IMR-90 (cell line): ENCODE data around the gene KCNJ13. TPM values are rescaled to one million over a fixed set of nuclear protein-coding genes. Genes with fewer than 3 reads are reported as not detected.
A peak's percentile ranks its signal among the peaks of the same experiment; 100 is the strongest.

Experiments used
- ATAC-seq: fragments of 200-7000 bp; cut with Tn5 transposase; 2 replicates; pipeline ENCODE4 v1.9.1; 2020; ENCODE audit warnings: low read depth, mild to moderate bottlenecking, moderate library complexity
- BruUV-seq: library from RNA; stranded (reverse); fragments of 400-500 nt; replicated peaks from 2 replicates; lab custom pipeline; 2021; lab: Mats Ljungman, UMichigan
- CTCF ChIA-PET: fragments of 300-600 bp; formaldehyde crosslinking; extraction: SDS; loops from one replicate; lab custom pipeline; 2021; ENCODE audit warnings: antibody characterized with exemption; lab: Yijun Ruan, JAX
- POLR2A ChIA-PET: fragments of 300-600 bp; sonication (Branson Sonifier 250); formaldehyde crosslinking; loops from one replicate; lab custom pipeline; 2022; ENCODE audit warnings: antibody characterized with exemption; ENCODE audit not compliant: unreplicated experiment; lab: Charles Lee
- DNase-seq: peaks from one replicate; pipeline ENCODE4 v3.0.0; 2013
- H2AFZ ChIP-seq: replicated peaks from 2 replicates; pipeline ENCODE3; 2013; ENCODE audit warnings: low read length, mild to moderate bottlenecking; ENCODE audit not compliant: poor library complexity
- H2AK5ac ChIP-seq: 2 replicates; pipeline ENCODE4 v1.6.1; 2013; ENCODE audit warnings: low read depth, low read length, inconsistent platforms
- H2AK9ac ChIP-seq: replicated peaks from 2 replicates; pipeline ENCODE3; 2013; ENCODE audit warnings: mild to moderate bottlenecking, low read depth, low read length, moderate library complexity; ENCODE audit not compliant: poor library complexity
- H2BK120ac ChIP-seq: 2 replicates; pipeline ENCODE4 v1.6.1; 2013; ENCODE audit warnings: low read depth, low read length, inconsistent platforms
- H2BK15ac ChIP-seq: 3 replicates; pipeline ENCODE4 v1.6.1; 2013; ENCODE audit warnings: low read depth, low read length, inconsistent platforms
- H2BK20ac ChIP-seq: 2 replicates; pipeline ENCODE4 v1.6.1; 2013; ENCODE audit warnings: low read depth, mild to moderate bottlenecking, inconsistent platforms, low read length, moderate library complexity
- H2BK5ac ChIP-seq: 2 replicates; pipeline ENCODE4 v1.6.1; 2013; ENCODE audit warnings: mild to moderate bottlenecking, low read depth, low read length, inconsistent platforms; ENCODE audit not compliant: poor library complexity, severe bottlenecking
- H3K14ac ChIP-seq: replicated peaks from 2 replicates; pipeline ENCODE4 v1.6.1; 2013; ENCODE audit warnings: low read depth, low read length, inconsistent platforms
- H3K18ac ChIP-seq: 2 replicates; pipeline ENCODE4 v1.6.1; 2013; ENCODE audit warnings: low read depth, low read length, control low read depth
- H3K23ac ChIP-seq: 2 replicates; pipeline ENCODE4 v1.6.1; 2013; ENCODE audit warnings: low read depth, low read length, inconsistent platforms
- H3K27ac ChIP-seq: 2 replicates; pipeline ENCODE4 v1.5.1; 2013; ENCODE audit warnings: mild to moderate bottlenecking, control low read depth, low read length; ENCODE audit not compliant: insufficient read depth
- H3K27me3 ChIP-seq: 2 replicates; pipeline ENCODE4 v1.6.1; 2013; ENCODE audit warnings: low read length; ENCODE audit not compliant: control insufficient read depth, insufficient read depth
- H3K36me3 ChIP-seq: 2 replicates; pipeline ENCODE4 v1.6.1; 2013; ENCODE audit warnings: low read length, mixed read lengths; ENCODE audit not compliant: control insufficient read depth, insufficient read depth
- H3K4ac ChIP-seq: 2 replicates; pipeline ENCODE4 v1.6.1; 2013; ENCODE audit warnings: low read depth, low read length, inconsistent platforms
- H3K4me1 ChIP-seq: 2 replicates; pipeline ENCODE4 v1.6.1; 2013; ENCODE audit warnings: low read length, mixed read lengths; ENCODE audit not compliant: control insufficient read depth, insufficient read depth
- H3K4me2 ChIP-seq: 2 replicates; pipeline ENCODE4 v1.6.1; 2013; ENCODE audit warnings: low read depth, mild to moderate bottlenecking, control low read depth, low read length, moderate library complexity
- H3K4me3 ChIP-seq: 2 replicates; pipeline ENCODE4 v1.5.1; 2013; ENCODE audit warnings: low read depth, mild to moderate bottlenecking, control low read depth, low read length, moderate library complexity; ENCODE audit not compliant: insufficient read depth
- H3K56ac ChIP-seq: 2 replicates; pipeline ENCODE4 v1.6.1; 2013; ENCODE audit warnings: low read length, inconsistent platforms; ENCODE audit not compliant: insufficient read depth; ENCODE audit errors: extremely low read depth
- H3K79me1 ChIP-seq, 2 experiments: 2 replicates each; pipeline ENCODE4 v1.6.1; 2013; ENCODE audit warnings: low read length in 2 of 2, inconsistent platforms in 1 of 2, low read depth in 1 of 2
- H3K9ac ChIP-seq: 2 replicates; pipeline ENCODE4 v1.6.1; 2013; ENCODE audit warnings: low read depth, low read length, control low read depth
- H3K9me1 ChIP-seq: 2 replicates; pipeline ENCODE4 v1.6.1; 2013; ENCODE audit warnings: low read length, inconsistent platforms; ENCODE audit not compliant: insufficient read depth
- H3K9me3 ChIP-seq: 2 replicates; pipeline ENCODE4 v1.6.1; 2013; ENCODE audit warnings: low read length; ENCODE audit not compliant: control insufficient read depth, insufficient read depth
- H4K20me1 ChIP-seq: 2 replicates; pipeline ENCODE4 v1.6.1; 2013; ENCODE audit warnings: low read length, inconsistent platforms; ENCODE audit not compliant: insufficient read depth
- H4K5ac ChIP-seq: 2 replicates; pipeline ENCODE4 v1.6.1; 2013; ENCODE audit warnings: mild to moderate bottlenecking, low read depth, low read length, control low read depth
- H4K8ac ChIP-seq, 2 experiments: 2 replicates each; pipeline ENCODE4 v1.6.1; 2013; ENCODE audit warnings: low read depth in 2 of 2, low read length in 2 of 2, control low read depth in 1 of 2, inconsistent platforms in 1 of 2
- H4K91ac ChIP-seq: 2 replicates; pipeline ENCODE4 v1.6.1; 2013; ENCODE audit warnings: low read depth, low read length, inconsistent platforms; ENCODE audit not compliant: insufficient read depth
- CTCF ChIP-seq: conservative IDR thresholded peaks from 2 replicates; pipeline ENCODE4 v1.5.1; 2012; ENCODE audit warnings: mild to moderate bottlenecking, low read depth, low read length, improper control_type of control experiment
- RAD21 ChIP-seq: IDR thresholded peaks from 2 replicates; pipeline ENCODE4 v1.6.1; 2012; ENCODE audit warnings: low read length, improper control_type of control experiment
- RFX5 ChIP-seq: IDR thresholded peaks from 2 replicates; pipeline ENCODE4 v1.8.0; 2012; ENCODE audit warnings: low read depth, mild to moderate bottlenecking, low read length, moderate library complexity
- WGBS, 2 experiments: methylation state at CpG; one replicate each; pipeline versions ENCODE4 v1.1.5 to v1.1.7; 2013; ENCODE audit warnings: missing lambda C conversion rate in 2 of 2; ENCODE audit not compliant: insufficient read length in 1 of 2; ENCODE audit errors: extremely low coverage in 2 of 2; 5-methylcytosine and 5-hydroxymethylcytosine counted together
- dilution Hi-C: fragments of 300-500 bp; cut with HindIII; formaldehyde crosslinking; loops from one replicate; pipeline ENCODE4 v1.14.3; 2018; ENCODE audit warnings: low sequenced_read_pairs; ENCODE audit not compliant: unreplicated experiment
- in situ Hi-C: fragments of 300-500 bp; cut with MboI; formaldehyde crosslinking; loops from 3 replicates; pipeline ENCODE4 v1.14.3; 2019; ENCODE audit warnings: low sequenced_read_pairs, inconsistent platforms, mixed read lengths
- intact Hi-C: fragments of 100-400 bp; cut with micrococcal nuclease; formaldehyde crosslinking; loops from 2 replicates; pipeline ENCODE4 v1.10.0; 2022
- polyA plus RNA-seq, 3 experiments: library from polyadenylated mRNA; depleted of rRNA; stranded (reverse); fragments of >200 nt; gene quantifications; 2 replicates each; pipeline ENCODE4 v1.2.3, GENCODE V29; 2012; ENCODE audit warnings: low replicate concordance in 1 of 3
- total RNA-seq: library from RNA; depleted of rRNA; stranded (reverse); fragments of >200 nt; gene quantifications from 2 replicates; pipeline ENCODE4 v1.2.3, GENCODE V29; 2012

The KCNJ13 gene
- total and polyA plus RNA-seq, 2 of the 4 experiments (the other 2 are of a cell fraction) = not detected

GRCh38 chr2:232761301-232761907, 15.0 kb downstream of the KCNJ13 start:
- no peak overlapping the region for H3K23ac ChIP-seq
- H2BK15ac ChIP-seq = no peak overlapping the region
- H4K20me1 ChIP-seq = no peaks in the 10 kb centered on the region
- TF ChIP-seq RFX5 = no peak
- peak; percentile 48; the same call in 1 of the 2 replicates for TF ChIP-seq RAD21
- TF ChIP-seq CTCF = peak; percentile 44
- H2AK5ac ChIP-seq = no peak overlapping the region
- intact Hi-C loops (no loop called here), dilution Hi-C loops (no loop called here), in situ Hi-C loops (no loop called here)
- no peak overlapping the region for H2AFZ ChIP-seq
- H3K79me1 ChIP-seq = peaks cover 3 to 9% of the 10 kb centered on the region in 2 experiments; a peak in 2 of 4 replicates
- H4K8ac ChIP-seq = no peak overlapping the region
- POLR2A ChIA-PET = no interaction called here
- H3K18ac ChIP-seq = no peak overlapping the region
- H3K27me3 ChIP-seq = no peaks in the 10 kb centered on the region
- H4K91ac ChIP-seq = no peak overlapping the region
- H2AK9ac ChIP-seq = no peak overlapping the region
- no peak overlapping the region for H3K4me3 ChIP-seq
- H2BK120ac ChIP-seq = no peak overlapping the region
- peaks cover 18% of the 10 kb centered on the region for H3K36me3 ChIP-seq
- no peak overlapping the region for H3K14ac ChIP-seq
- H2BK5ac ChIP-seq = no peak overlapping the region
- WGBS, 2 experiments = no CpG with 5 or more reads among the region's 3 CpGs
- no peak overlapping the region for H3K4ac ChIP-seq
- ATAC-seq = no peak
- no peak overlapping the region for H2BK20ac ChIP-seq
- CTCF ChIA-PET = interaction anchor here (0.7 kb wide), 1 partner anchor 19 kb away, joined by 4 read pairs; no protein-coding TSS in a partner anchor
- H3K9me3 ChIP-seq = no peaks in the 10 kb centered on the region
- DNase-seq = peak; percentile 41
- BruUV-seq = no TSS peak
- no peak overlapping the region for H3K56ac ChIP-seq
- H3K4me1 ChIP-seq = peaks cover 2% of the 10 kb centered on the region; the same call in 1 of the 2 replicates
- H3K4me2 ChIP-seq = no peak overlapping the region
- no peak overlapping the region for H3K27ac ChIP-seq
- H3K9ac ChIP-seq = no peak overlapping the region
- H3K9me1 ChIP-seq = no peaks in the 10 kb centered on the region; the same call in 1 of the 2 replicates
- H4K5ac ChIP-seq = no peak overlapping the region
